H9 (cell line): Measurements from ENCODE around the gene ELFN2. TPM values are rescaled to one million over a fixed set of nuclear protein-coding genes. Genes with fewer than 3 reads are reported as not detected.

Source experiments
- DNase-seq: peaks from one replicate; pipeline ENCODE4 v3.0.0-alpha.2; 2017
- H2AFZ ChIP-seq: one replicate; pipeline ENCODE4 v1.6.1; 2013; ENCODE audit warnings: mild to moderate bottlenecking, low read length, control low read depth, moderate library complexity
- H2AK5ac ChIP-seq: 2 replicates; pipeline ENCODE4 v1.6.1; 2013; ENCODE audit warnings: low read length, control low read depth, mixed read lengths; ENCODE audit not compliant: insufficient read length
- H2BK120ac ChIP-seq: one replicate; pipeline ENCODE4 v1.6.1; 2013; ENCODE audit warnings: low read depth, mild to moderate bottlenecking, low read length, control low read depth, inconsistent platforms; ENCODE audit not compliant: poor library complexity, severe bottlenecking
- H2BK12ac ChIP-seq: 2 replicates; pipeline ENCODE4 v1.6.1; 2013; ENCODE audit warnings: low read length, control low read depth, mixed read lengths, low read depth; ENCODE audit not compliant: insufficient read length
- H2BK15ac ChIP-seq: 2 replicates; pipeline ENCODE4 v1.6.1; 2013; ENCODE audit warnings: low read depth, low read length, control low read depth
- H2BK20ac ChIP-seq: one replicate; pipeline ENCODE4 v1.6.1; 2013; ENCODE audit warnings: low read depth, mild to moderate bottlenecking, low read length, control low read depth, inconsistent platforms; ENCODE audit not compliant: poor library complexity, severe bottlenecking
- H2BK5ac ChIP-seq: 2 replicates; pipeline ENCODE4 v1.6.1; 2013; ENCODE audit warnings: low read length, control low read depth, mixed read lengths; ENCODE audit not compliant: insufficient read length
- H3K14ac ChIP-seq: 2 replicates; pipeline ENCODE4 v1.6.1; 2013; ENCODE audit warnings: low read length, control low read depth; ENCODE audit not compliant: insufficient read depth
- H3K18ac ChIP-seq: 2 replicates; pipeline ENCODE4 v1.6.1; 2013; ENCODE audit warnings: low read depth, mild to moderate bottlenecking, mixed read lengths, low read length, control low read depth; ENCODE audit not compliant: insufficient read length
- H3K23ac ChIP-seq: 2 replicates; pipeline ENCODE4 v1.6.1; 2013; ENCODE audit warnings: low read length, control low read depth, mixed read lengths, low read depth; ENCODE audit not compliant: insufficient read length
- H3K23me2 ChIP-seq: 2 replicates; pipeline ENCODE4 v1.6.1; 2013; ENCODE audit warnings: low read depth, mild to moderate bottlenecking, mixed read lengths, low read length, control low read depth; ENCODE audit not compliant: insufficient read length, poor library complexity, severe bottlenecking
- H3K27ac ChIP-seq: 2 replicates; pipeline ENCODE4 v1.5.1; 2013; ENCODE audit warnings: low read length, control low read depth, mixed read lengths, low read depth; ENCODE audit not compliant: insufficient read length
- H3K27me3 ChIP-seq: 2 replicates; pipeline ENCODE4 v1.6.1; 2013; ENCODE audit warnings: low read length, control low read depth, inconsistent platforms; ENCODE audit not compliant: insufficient read depth
- H3K4ac ChIP-seq: 2 replicates; pipeline ENCODE4 v1.6.1; 2013; ENCODE audit warnings: low read depth, mild to moderate bottlenecking, control low read depth, inconsistent platforms, low read length, moderate library complexity
- H3K4me1 ChIP-seq: 2 replicates; pipeline ENCODE4 v1.6.1; 2013; ENCODE audit warnings: low read length, control low read depth, inconsistent platforms; ENCODE audit not compliant: insufficient read depth
- H3K4me2 ChIP-seq: 2 replicates; pipeline ENCODE4 v1.6.1; 2013; ENCODE audit warnings: low read length, control low read depth, mixed read lengths; ENCODE audit not compliant: insufficient read length, insufficient read depth
- H3K56ac ChIP-seq: 2 replicates; pipeline ENCODE4 v1.6.1; 2013; ENCODE audit warnings: low read depth, mild to moderate bottlenecking, mixed read lengths, low read length, control low read depth; ENCODE audit not compliant: insufficient read length
- H3K79me1 ChIP-seq: 2 replicates; pipeline ENCODE4 v1.6.1; 2013; ENCODE audit warnings: low read depth, mild to moderate bottlenecking, moderate library complexity, low read length, control low read depth, inconsistent platforms; ENCODE audit not compliant: insufficient read depth, poor library complexity, severe bottlenecking
- H3K79me2 ChIP-seq: 2 replicates; pipeline ENCODE4 v1.6.1; 2013; ENCODE audit warnings: low read length, control low read depth, inconsistent platforms; ENCODE audit not compliant: insufficient read depth
- H3K9ac ChIP-seq: 2 replicates; pipeline ENCODE4 v1.6.1; 2013; ENCODE audit warnings: low read length, control low read depth, mixed read lengths; ENCODE audit not compliant: insufficient read length; ENCODE audit errors: extremely low read depth
- H3K9me3 ChIP-seq: one replicate; pipeline ENCODE4 v1.6.1; 2013; ENCODE audit warnings: low read depth, low read length, inconsistent platforms; ENCODE audit not compliant: control insufficient read depth
- H3T11ph ChIP-seq: one replicate; pipeline ENCODE4 v1.6.1; 2013; ENCODE audit warnings: mild to moderate bottlenecking, low read length, control low read depth, inconsistent platforms
- H4K20me1 ChIP-seq: one replicate; pipeline ENCODE4 v1.6.1; 2013; ENCODE audit not compliant: control insufficient read depth, insufficient read length, insufficient read depth
- H4K5ac ChIP-seq: 2 replicates; pipeline ENCODE4 v1.6.1; 2013; ENCODE audit warnings: low read depth, mild to moderate bottlenecking, mixed read lengths, low read length, control low read depth; ENCODE audit not compliant: insufficient read length
- H4K8ac ChIP-seq: replicated peaks from 2 replicates; pipeline ENCODE4 v1.6.1; 2013; ENCODE audit warnings: low read length, control low read depth, mixed read lengths, low read depth; ENCODE audit not compliant: insufficient read length
- H4K91ac ChIP-seq: 2 replicates; pipeline ENCODE4 v1.6.1; 2013; ENCODE audit warnings: low read depth, mild to moderate bottlenecking, moderate library complexity, mixed read lengths, low read length, control low read depth; ENCODE audit not compliant: insufficient read length
- H3K27ac Mint-ChIP-seq, 3 experiments: 2 replicates in 2 of 3; 3 replicates in 1 of 3; pipeline ENCODE4 v1.8.0; 2020 to 2021; ENCODE audit warnings: mixed read lengths in 3 of 3, mild to moderate bottlenecking in 1 of 3, moderate library complexity in 1 of 3
- H3K27me3 Mint-ChIP-seq: 2 replicates; pipeline ENCODE4 v1.8.0; 2021; ENCODE audit warnings: low read depth, mild to moderate bottlenecking, moderate library complexity, mixed read lengths
- H3K36me3 Mint-ChIP-seq, 3 experiments: 2 replicates in 2 of 3; 3 replicates in 1 of 3; pipeline ENCODE4 v1.8.0; 2020 to 2021; ENCODE audit warnings: low read depth in 3 of 3, mixed read lengths in 3 of 3; ENCODE audit not compliant: insufficient read depth in 1 of 3
- H3K4me1 Mint-ChIP-seq, 2 experiments: 2 replicates each; pipeline ENCODE4 v1.8.0; 2020; ENCODE audit warnings: mixed read lengths in 2 of 2
- H3K4me3 Mint-ChIP-seq, 2 experiments: 2 replicates in 1 of 2; 3 replicates in 1 of 2; pipeline ENCODE4 v1.8.0; 2020 to 2021; ENCODE audit warnings: mild to moderate bottlenecking in 2 of 2, mixed read lengths in 2 of 2, moderate library complexity in 1 of 2
- H3K9me3 Mint-ChIP-seq, 2 experiments: 2 replicates in 1 of 2; 3 replicates in 1 of 2; pipeline ENCODE4 v1.8.0; 2020; ENCODE audit warnings: mild to moderate bottlenecking in 2 of 2, mixed read lengths in 2 of 2, moderate library complexity in 1 of 2
- WGBS: extraction: QIAGEN DNeasy Blood & Tissue Kit; methylation state at CpG from one replicate; pipeline ENCODE4 v1.1.7; 2013; ENCODE audit warnings: missing lambda C conversion rate, low lambda C conversion rate, mixed read lengths; ENCODE audit not compliant: insufficient read length; ENCODE audit errors: extremely low coverage; 5-methylcytosine and 5-hydroxymethylcytosine counted together
- total RNA-seq: library from RNA; stranded (reverse); gene quantifications from 2 replicates; pipeline ENCODE4 v1.2.1, GENCODE V29; 2021
- TF ChIP-seq, protein P1 (sequence below): fragments of 200-600 bp; sonication (generic); conservative IDR thresholded peaks from 3 replicates; pipeline ENCODE4 v1.8.0; 2021; ENCODE audit warnings: antibody characterized with exemption, mild to moderate bottlenecking

ELFN2 gene
- total RNA-seq, 1 experiment from 2014 or later = 0.70 TPM

DNA sequence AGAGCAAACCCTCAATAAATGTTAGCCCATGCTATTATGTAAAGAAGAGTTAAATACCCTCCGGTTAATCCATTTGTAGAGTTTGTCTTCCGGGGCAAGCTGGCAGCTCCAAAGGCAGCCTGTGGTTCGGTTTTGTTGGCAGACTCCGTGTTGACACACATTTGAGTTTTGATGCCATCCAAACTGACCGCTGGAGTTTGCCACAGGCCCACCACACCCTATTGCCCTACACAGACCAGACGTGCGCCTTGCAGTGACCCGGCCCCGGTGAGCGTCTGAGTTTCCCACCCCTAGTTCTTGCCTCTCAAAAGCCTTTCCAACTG, 25.1 kb downstream of the ELFN2 start:
- Histone ChIP-seq H3T11ph (no peak overlapping the region), H2BK12ac (no peak overlapping the region), H2AFZ (no peak overlapping the region), H2BK15ac (no peak overlapping the region), H3K27me3 (no peaks in the 10 kb centered on the region), H4K20me1 (peaks cover 3% of the 10 kb centered on the region), H4K91ac (no peak overlapping the region), H3K18ac (no peak overlapping the region), H3K27ac (no peak overlapping the region), H3K14ac (no peak overlapping the region), H2BK5ac (no peak overlapping the region), H3K4me2 (no peak overlapping the region), H3K9ac (no peak overlapping the region), H3K79me1 (no peaks in the 10 kb centered on the region), H3K23ac (no peak overlapping the region), H4K5ac (no peak overlapping the region), H3K4ac (no peak overlapping the region), H3K4me1 (no peaks in the 10 kb centered on the region), H2BK20ac (no peak overlapping the region), H3K9me3 (no peaks in the 10 kb centered on the region), H3K23me2 (no peaks in the 10 kb centered on the region), H2AK5ac (no peak overlapping the region), H2BK120ac (no peak overlapping the region), H4K8ac (no peak overlapping the region), H3K79me2 (no peaks in the 10 kb centered on the region), H3K56ac (no peak overlapping the region)
- H3K27ac Mint-ChIP-seq = no peak overlapping the region
- TF ChIP-seq, protein P1, sequence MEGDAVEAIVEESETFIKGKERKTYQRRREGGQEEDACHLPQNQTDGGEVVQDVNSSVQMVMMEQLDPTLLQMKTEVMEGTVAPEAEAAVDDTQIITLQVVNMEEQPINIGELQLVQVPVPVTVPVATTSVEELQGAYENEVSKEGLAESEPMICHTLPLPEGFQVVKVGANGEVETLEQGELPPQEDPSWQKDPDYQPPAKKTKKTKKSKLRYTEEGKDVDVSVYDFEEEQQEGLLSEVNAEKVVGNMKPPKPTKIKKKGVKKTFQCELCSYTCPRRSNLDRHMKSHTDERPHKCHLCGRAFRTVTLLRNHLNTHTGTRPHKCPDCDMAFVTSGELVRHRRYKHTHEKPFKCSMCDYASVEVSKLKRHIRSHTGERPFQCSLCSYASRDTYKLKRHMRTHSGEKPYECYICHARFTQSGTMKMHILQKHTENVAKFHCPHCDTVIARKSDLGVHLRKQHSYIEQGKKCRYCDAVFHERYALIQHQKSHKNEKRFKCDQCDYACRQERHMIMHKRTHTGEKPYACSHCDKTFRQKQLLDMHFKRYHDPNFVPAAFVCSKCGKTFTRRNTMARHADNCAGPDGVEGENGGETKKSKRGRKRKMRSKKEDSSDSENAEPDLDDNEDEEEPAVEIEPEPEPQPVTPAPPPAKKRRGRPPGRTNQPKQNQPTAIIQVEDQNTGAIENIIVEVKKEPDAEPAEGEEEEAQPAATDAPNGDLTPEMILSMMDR = no peak
- peaks cover 11% of the 10 kb centered on the region for H3K27me3 Mint-ChIP-seq
- H3K4me1 Mint-ChIP-seq = peaks cover 13 to 55% of the 10 kb centered on the region in 2 experiments
- no peak for DNase-seq
- no peak overlapping the region for H3K4me3 Mint-ChIP-seq
- no peaks in the 10 kb centered on the region for H3K36me3 Mint-ChIP-seq
- no peaks in the 10 kb centered on the region for H3K9me3 Mint-ChIP-seq
- WGBS = no CpG with 5 or more reads among the region's 10 CpGs
